ENCODE data around the gene DPCD. TPM values are rescaled to one million over a fixed set of nuclear protein-coding genes. Genes with fewer than 3 reads are reported as not detected.

Gene DPCD
- total RNA-seq, 1 donor = 36.2 TPM

- Histone ChIP-seq H2AFZ (ENCODE audit: low read length) (no peak overlapping the region), H3K79me2 (ENCODE audit: insufficient read depth, low read length) (no peaks in the 10 kb centered on the region), H3K4me2 (ENCODE audit: insufficient read depth, low read length) (no peak overlapping the region), H3K27me3 (ENCODE audit: insufficient read depth, low read length) (no peaks in the 10 kb centered on the region), H3K27ac (ENCODE audit: low read depth, low read length) (no peak overlapping the region), H4K20me1 (ENCODE audit: insufficient read depth, low read length) (peaks cover 6% of the 10 kb centered on the region), H3K4me3 (ENCODE audit: insufficient read depth, low read length) (no peak overlapping the region), H3K4me1 (ENCODE audit: insufficient read depth, low read length) (no peaks in the 10 kb centered on the region), H3K9me3 (ENCODE audit: low read depth, low read length) (no peaks in the 10 kb centered on the region), H3K36me3 (ENCODE audit: insufficient read depth, low read length) (peaks cover 26% of the 10 kb centered on the region)
- no peak for DNase-seq (ENCODE audit: insufficient read length, low spot score, missing footprints)
- TF ChIP-seq, protein P1, sequence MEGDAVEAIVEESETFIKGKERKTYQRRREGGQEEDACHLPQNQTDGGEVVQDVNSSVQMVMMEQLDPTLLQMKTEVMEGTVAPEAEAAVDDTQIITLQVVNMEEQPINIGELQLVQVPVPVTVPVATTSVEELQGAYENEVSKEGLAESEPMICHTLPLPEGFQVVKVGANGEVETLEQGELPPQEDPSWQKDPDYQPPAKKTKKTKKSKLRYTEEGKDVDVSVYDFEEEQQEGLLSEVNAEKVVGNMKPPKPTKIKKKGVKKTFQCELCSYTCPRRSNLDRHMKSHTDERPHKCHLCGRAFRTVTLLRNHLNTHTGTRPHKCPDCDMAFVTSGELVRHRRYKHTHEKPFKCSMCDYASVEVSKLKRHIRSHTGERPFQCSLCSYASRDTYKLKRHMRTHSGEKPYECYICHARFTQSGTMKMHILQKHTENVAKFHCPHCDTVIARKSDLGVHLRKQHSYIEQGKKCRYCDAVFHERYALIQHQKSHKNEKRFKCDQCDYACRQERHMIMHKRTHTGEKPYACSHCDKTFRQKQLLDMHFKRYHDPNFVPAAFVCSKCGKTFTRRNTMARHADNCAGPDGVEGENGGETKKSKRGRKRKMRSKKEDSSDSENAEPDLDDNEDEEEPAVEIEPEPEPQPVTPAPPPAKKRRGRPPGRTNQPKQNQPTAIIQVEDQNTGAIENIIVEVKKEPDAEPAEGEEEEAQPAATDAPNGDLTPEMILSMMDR (IDR thresholded peaks at IDR 0.05; ENCODE audit: extremely low read depth, low read depth, low read length) = no peak
Measured at GRCh38 chr10:101601541-101601940, 13.4 kb downstream of the DPCD start.

DNA sequence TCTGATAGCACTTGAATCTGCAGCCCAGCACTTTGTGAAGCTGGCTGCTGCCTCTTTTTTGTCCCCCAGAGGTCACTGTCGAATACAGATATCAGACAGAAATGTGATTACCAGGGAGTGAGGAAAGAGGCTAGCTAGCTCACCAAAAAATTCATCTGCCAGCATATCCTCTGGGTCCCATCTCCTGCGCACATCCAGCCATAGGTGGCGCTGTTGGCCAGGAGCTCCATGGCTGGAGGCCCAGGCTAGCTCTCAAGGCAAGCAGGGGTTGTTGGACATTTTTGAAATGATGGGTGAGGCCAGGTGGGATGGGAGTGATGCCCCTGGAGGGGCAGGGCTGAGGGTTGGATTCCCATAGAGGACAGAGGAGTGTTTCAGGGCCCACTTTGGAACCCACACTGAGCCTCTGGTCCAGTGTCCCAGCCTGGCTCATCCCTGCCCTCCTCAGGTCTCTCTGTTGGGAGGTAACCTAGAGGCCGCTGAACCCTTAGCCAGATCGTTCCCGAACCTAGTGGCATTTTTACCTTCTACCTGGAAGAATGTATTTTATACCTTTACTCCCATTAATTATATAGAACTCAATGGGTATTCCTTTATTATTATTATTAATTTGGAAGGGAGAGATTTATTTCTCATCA is 14.8 kb downstream of the DPCD start:
- H3K36me3 ChIP-seq (ENCODE audit: insufficient read depth, low read length) = peaks cover 27% of the 10 kb centered on the region
- TF ChIP-seq, protein P1 (IDR thresholded peaks at IDR 0.05; ENCODE audit: extremely low read depth, low read depth, low read length) = peak; percentile 98

GRCh38 chr10:101607124-101607523 is 19.0 kb downstream of the DPCD start:
- H3K27ac ChIP-seq (ENCODE audit: low read depth, low read length) = no peak overlapping the region
- H3K9me3 ChIP-seq (ENCODE audit: low read depth, low read length) = no peaks in the 10 kb centered on the region
- peaks cover 15% of the 10 kb centered on the region for H4K20me1 ChIP-seq (ENCODE audit: insufficient read depth, low read length)
- peaks cover 7% of the 10 kb centered on the region for H3K4me1 ChIP-seq (ENCODE audit: insufficient read depth, low read length)
- no peaks in the 10 kb centered on the region for H3K79me2 ChIP-seq (ENCODE audit: insufficient read depth, low read length)
- no peak for DNase-seq (ENCODE audit: insufficient read length, low spot score, missing footprints)
- H3K4me3 ChIP-seq (ENCODE audit: insufficient read depth, low read length) = no peak overlapping the region
- no peak overlapping the region for H2AFZ ChIP-seq (ENCODE audit: low read length)
- H3K36me3 ChIP-seq (ENCODE audit: insufficient read depth, low read length) = peaks cover 42% of the 10 kb centered on the region
- no peak overlapping the region for H3K4me2 ChIP-seq (ENCODE audit: insufficient read depth, low read length)
- TF ChIP-seq, protein P1 (IDR thresholded peaks at IDR 0.05; ENCODE audit: extremely low read depth, low read depth, low read length) = no peak
- no peaks in the 10 kb centered on the region for H3K27me3 ChIP-seq (ENCODE audit: insufficient read depth, low read length)

More for the DNA sequence above, 14.8 kb downstream of the DPCD start:
- Histone ChIP-seq H3K4me2 (ENCODE audit: insufficient read depth, low read length) (no peak overlapping the region), H3K4me3 (ENCODE audit: insufficient read depth, low read length) (no peak overlapping the region), H3K27me3 (ENCODE audit: insufficient read depth, low read length) (no peaks in the 10 kb centered on the region), H3K79me2 (ENCODE audit: insufficient read depth, low read length) (no peaks in the 10 kb centered on the region), H3K27ac (ENCODE audit: low read depth, low read length) (no peak overlapping the region), H3K4me1 (ENCODE audit: insufficient read depth, low read length) (no peaks in the 10 kb centered on the region), H2AFZ (ENCODE audit: low read length) (no peak overlapping the region), H3K9me3 (ENCODE audit: low read depth, low read length) (no peaks in the 10 kb centered on the region), H4K20me1 (ENCODE audit: insufficient read depth, low read length) (peaks cover 10% of the 10 kb centered on the region)
- peak; percentile 91 for DNase-seq (ENCODE audit: insufficient read length, low spot score, missing footprints)

DNA sequence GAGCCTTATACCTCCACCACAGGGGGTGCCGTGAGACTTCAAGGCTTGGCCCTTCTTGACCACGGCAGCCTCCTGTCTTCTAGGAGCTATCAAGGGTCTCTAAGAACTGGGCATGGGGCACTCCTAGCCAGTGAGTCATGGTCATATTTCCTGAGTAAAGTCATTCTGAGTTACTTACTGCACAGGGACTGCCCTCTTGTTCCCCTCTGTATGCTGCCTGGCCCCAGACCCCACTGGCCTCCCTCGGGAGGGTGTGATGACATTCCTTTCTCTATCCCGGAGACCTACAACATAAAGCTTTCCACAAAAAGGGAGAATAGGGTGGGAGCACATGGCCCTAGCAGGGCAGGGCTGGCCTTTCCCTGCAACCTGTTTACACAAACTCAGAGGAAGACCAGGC is 21.4 kb downstream of the DPCD start:
- TF ChIP-seq, protein P1 (IDR thresholded peaks at IDR 0.05; ENCODE audit: extremely low read depth, low read depth, low read length) = no peak
- Histone ChIP-seq H3K27ac (ENCODE audit: low read depth, low read length) (no peak overlapping the region), H3K4me3 (ENCODE audit: insufficient read depth, low read length) (no peak overlapping the region), H3K4me2 (ENCODE audit: insufficient read depth, low read length) (no peak overlapping the region), H3K27me3 (ENCODE audit: insufficient read depth, low read length) (no peaks in the 10 kb centered on the region), H4K20me1 (ENCODE audit: insufficient read depth, low read length) (peaks cover 12% of the 10 kb centered on the region), H2AFZ (ENCODE audit: low read length) (no peak overlapping the region), H3K4me1 (ENCODE audit: insufficient read depth, low read length) (peaks cover 7% of the 10 kb centered on the region), H3K36me3 (ENCODE audit: insufficient read depth, low read length) (peaks cover 35% of the 10 kb centered on the region), H3K9me3 (ENCODE audit: low read depth, low read length) (no peaks in the 10 kb centered on the region), H3K79me2 (ENCODE audit: insufficient read depth, low read length) (no peaks in the 10 kb centered on the region)
- peak; percentile 93 for DNase-seq (ENCODE audit: insufficient read length, low spot score, missing footprints)

Data from osteoblast (primary cell).